HepG2 (cell line): ENCODE data around the gene SH3GL1. TPM values are rescaled to one million over a fixed set of nuclear protein-coding genes. Genes with fewer than 3 reads are reported as not detected.
A peak's percentile ranks its signal among the peaks of the same experiment; 100 is the strongest.

Experiments
- ARNTL ChIP-seq: sonication (generic); formaldehyde crosslinking; IDR thresholded peaks from 2 replicates; pipeline ENCODE4 v1.4.0; 2020; ENCODE audit warnings: mild to moderate bottlenecking, missing genetic modification reagents
- CCAR2 ChIP-seq: fragments of 200-400 bp; formaldehyde crosslinking; optimal IDR thresholded peaks from 2 replicates; pipeline ENCODE3; 2018; ENCODE audit warnings: low read depth, mild to moderate bottlenecking, low read length, moderate library complexity
- CREB1 ChIP-seq, 2 experiments: fragments of 450-650 bp in 1 of 2; IDR thresholded peaks; 2 replicates each; pipeline ENCODE4 v1.6.1; 2016 to 2017; ENCODE audit warnings: control low read depth in 1 of 2, mild to moderate bottlenecking in 1 of 2, missing compliant biosample characterization in 1 of 2, missing genetic modification characterization in 1 of 2
- ELF1 ChIP-seq: sonication (generic); formaldehyde crosslinking; IDR thresholded peaks from 2 replicates; pipeline ENCODE4 v1.4.0; 2020; ENCODE audit warnings: missing genetic modification reagents
- FOXK2 ChIP-seq: fragments of 450-650 bp; IDR thresholded peaks from 2 replicates; pipeline ENCODE4 v1.6.1; 2016
- GLMP ChIP-seq: sonication (generic); formaldehyde crosslinking; IDR thresholded peaks from 2 replicates; pipeline ENCODE4 v1.9.0; 2021; ENCODE audit warnings: missing genetic modification reagents, mild to moderate bottlenecking, borderline replicate concordance
- HINFP ChIP-seq: sonication (generic); formaldehyde crosslinking; IDR thresholded peaks from 2 replicates; pipeline ENCODE4 v1.4.0; 2020; ENCODE audit warnings: low read depth, mild to moderate bottlenecking, missing genetic modification reagents
- HNF4A ChIP-seq: sonication (generic); formaldehyde crosslinking; IDR thresholded peaks from 2 replicates; pipeline ENCODE4 v1.4.0; 2020; ENCODE audit warnings: missing genetic modification reagents
- MBD4 ChIP-seq: IDR thresholded peaks from 2 replicates; pipeline ENCODE4 v1.6.1; 2012; ENCODE audit warnings: low read length, inconsistent platforms, borderline replicate concordance
- SKIL ChIP-seq: sonication (generic); formaldehyde crosslinking; IDR thresholded peaks from 2 replicates; pipeline ENCODE4 v1.8.0; 2022; ENCODE audit warnings: missing genetic modification reagents, mild to moderate bottlenecking, moderate library complexity, borderline replicate concordance
- ZNF205 ChIP-seq: IDR thresholded peaks from 2 replicates; pipeline ENCODE4 v1.6.1; 2018; ENCODE audit warnings: missing biosample characterization, missing genetic modification reagents
- ZNF207 ChIP-seq: fragments of 450-650 bp; IDR thresholded peaks from 2 replicates; pipeline ENCODE4 v1.6.1; 2016; ENCODE audit warnings: antibody characterized with exemption, borderline replicate concordance
- ZNF430 ChIP-seq: sonication (generic); formaldehyde crosslinking; IDR thresholded peaks from 2 replicates; pipeline ENCODE4 v1.9.0; 2021; ENCODE audit warnings: mild to moderate bottlenecking, missing genetic modification reagents
- ZNF670 ChIP-seq: sonication (generic); formaldehyde crosslinking; IDR thresholded peaks from 2 replicates; pipeline ENCODE4 v1.8.0; 2022; ENCODE audit warnings: mild to moderate bottlenecking, missing genetic modification reagents, borderline replicate concordance
- ZNF770 ChIP-seq: sonication (generic); formaldehyde crosslinking; IDR thresholded peaks from 2 replicates; pipeline ENCODE4 v1.5.0; 2020; ENCODE audit warnings: mild to moderate bottlenecking, missing genetic modification reagents
- polyA plus RNA-seq, 8 experiments: library from polyadenylated mRNA; depleted of rRNA in 3 of 8; stranded (reverse) in 7 of 8; unstranded in 1 of 8; fragments of >200 nt; fragmentation: Illumina TruSeq in 4 of 8; extraction: Trizol in 4 of 8; gene quantifications; 2 replicates each; pipeline versions ENCODE4 v1.2.1 to v1.2.3, GENCODE V29; 2011 to 2016; ENCODE audit warnings: low read depth in 4 of 8, missing spikeins in 1 of 8, mixed read lengths in 1 of 8; ENCODE audit not compliant: insufficient read depth in 1 of 8
- total RNA-seq, 5 experiments: library from RNA; depleted of rRNA; stranded (reverse); fragments of >200 nt; fragmentation: Illumina TruSeq; extraction: Trizol; gene quantifications; 2 replicates each; pipeline ENCODE4 v1.2.3, GENCODE V29; 2016; ENCODE audit warnings: low read depth in 1 of 5
- TF ChIP-seq, protein P1 (sequence below): IDR thresholded peaks from 2 replicates; pipeline ENCODE4 v1.6.1; 2018; ENCODE audit warnings: missing genetic modification reagents, mild to moderate bottlenecking, missing compliant biosample characterization
- TF ChIP-seq, protein P2 (sequence below): sonication (generic); formaldehyde crosslinking; IDR thresholded peaks from 2 replicates; pipeline ENCODE4 v1.4.0; 2020; ENCODE audit warnings: missing genetic modification reagents, mild to moderate bottlenecking, borderline replicate concordance

The SH3GL1 gene
- total and polyA plus RNA-seq, 2 of the 13 experiments (the other 11 are each of a cell fraction or from before 2014, with no cell fraction given), result 33.0 to 45.1 TPM

GRCh38 chr19:4342615-4343369, 57.6 kb downstream of the SH3GL1 start (continued):
- TF ChIP-seq, protein P1, sequence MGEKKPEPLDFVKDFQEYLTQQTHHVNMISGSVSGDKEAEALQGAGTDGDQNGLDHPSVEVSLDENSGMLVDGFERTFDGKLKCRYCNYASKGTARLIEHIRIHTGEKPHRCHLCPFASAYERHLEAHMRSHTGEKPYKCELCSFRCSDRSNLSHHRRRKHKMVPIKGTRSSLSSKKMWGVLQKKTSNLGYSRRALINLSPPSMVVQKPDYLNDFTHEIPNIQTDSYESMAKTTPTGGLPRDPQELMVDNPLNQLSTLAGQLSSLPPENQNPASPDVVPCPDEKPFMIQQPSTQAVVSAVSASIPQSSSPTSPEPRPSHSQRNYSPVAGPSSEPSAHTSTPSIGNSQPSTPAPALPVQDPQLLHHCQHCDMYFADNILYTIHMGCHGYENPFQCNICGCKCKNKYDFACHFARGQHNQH (CRISPR knock-in tag), result peak; percentile 79; the same call in 1 of the 2 replicates
- TF ChIP-seq FOXK2 (no peak), GLMP (CRISPR knock-in tag) (no peak), ZNF207 (no peak), ZNF670 (CRISPR knock-in tag) (0 out of 2 replicates have a peak, but pooled peaks have one; percentile 5), ZNF770 (CRISPR knock-in tag) (peak; percentile 77), ELF1 (CRISPR knock-in tag) (peak; percentile 65), SKIL (CRISPR knock-in tag) (no peak), ARNTL (CRISPR knock-in tag) (0 out of 2 replicates have a peak, but pooled peaks have one; percentile 4), HNF4A (CRISPR knock-in tag) (peak; percentile 97), ZNF430 (CRISPR knock-in tag) (no peak; the same call in none of the 2 replicates), MBD4 (no peak), ZNF205 (CRISPR knock-in tag) (peak; percentile 46; the same call in 1 of the 2 replicates), CCAR2 (no peak), HINFP (CRISPR knock-in tag) (no peak; the same call in 1 of the 2 replicates), CREB1 (IDR thresholded peaks at IDR 0.05) (peak; percentile 87), CREB1 (CRISPR knock-in tag; IDR thresholded peaks at IDR 0.05) (peak; percentile 91)
- TF ChIP-seq, protein P2, sequence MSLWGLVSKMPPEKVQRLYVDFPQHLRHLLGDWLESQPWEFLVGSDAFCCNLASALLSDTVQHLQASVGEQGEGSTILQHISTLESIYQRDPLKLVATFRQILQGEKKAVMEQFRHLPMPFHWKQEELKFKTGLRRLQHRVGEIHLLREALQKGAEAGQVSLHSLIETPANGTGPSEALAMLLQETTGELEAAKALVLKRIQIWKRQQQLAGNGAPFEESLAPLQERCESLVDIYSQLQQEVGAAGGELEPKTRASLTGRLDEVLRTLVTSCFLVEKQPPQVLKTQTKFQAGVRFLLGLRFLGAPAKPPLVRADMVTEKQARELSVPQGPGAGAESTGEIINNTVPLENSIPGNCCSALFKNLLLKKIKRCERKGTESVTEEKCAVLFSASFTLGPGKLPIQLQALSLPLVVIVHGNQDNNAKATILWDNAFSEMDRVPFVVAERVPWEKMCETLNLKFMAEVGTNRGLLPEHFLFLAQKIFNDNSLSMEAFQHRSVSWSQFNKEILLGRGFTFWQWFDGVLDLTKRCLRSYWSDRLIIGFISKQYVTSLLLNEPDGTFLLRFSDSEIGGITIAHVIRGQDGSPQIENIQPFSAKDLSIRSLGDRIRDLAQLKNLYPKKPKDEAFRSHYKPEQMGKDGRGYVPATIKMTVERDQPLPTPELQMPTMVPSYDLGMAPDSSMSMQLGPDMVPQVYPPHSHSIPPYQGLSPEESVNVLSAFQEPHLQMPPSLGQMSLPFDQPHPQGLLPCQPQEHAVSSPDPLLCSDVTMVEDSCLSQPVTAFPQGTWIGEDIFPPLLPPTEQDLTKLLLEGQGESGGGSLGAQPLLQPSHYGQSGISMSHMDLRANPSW (CRISPR knock-in tag), result 0 out of 2 replicates have a peak, but pooled peaks have one; percentile 18
